ENCODE measurements around the gene NDUFAF8.

NDUFAF8 gene

GRCh38 chr17:81231121-81231645, 7.9 kb upstream of the NDUFAF8 start:
- no peak for TF ChIP-seq CTCF (IDR thresholded peaks at IDR 0.05; ENCODE audit: insufficient read depth, low read depth, low read length, missing control alignments)
- no peak overlapping the region for H3K4me3 ChIP-seq (ENCODE audit: low read depth, low read length)
- DNase-seq (ENCODE audit: low read depth), result no peak

- no peak for TF ChIP-seq CTCF (IDR thresholded peaks at IDR 0.05; ENCODE audit: insufficient read depth, low read depth, low read length, missing control alignments)
- DNase-seq (ENCODE audit: low read depth), result no peak
- H3K4me3 ChIP-seq (ENCODE audit: low read depth, low read length), result no peak overlapping the region
These were observed 7.1 kb upstream of the NDUFAF8 start for GRCh38 chr17:81231766-81232581.

- no peak for TF ChIP-seq CTCF (IDR thresholded peaks at IDR 0.05; ENCODE audit: insufficient read depth, low read depth, low read length, missing control alignments)
- DNase-seq (ENCODE audit: low read depth), result no peak
- H3K4me3 ChIP-seq (ENCODE audit: low read depth, low read length), result no peak overlapping the region
These were observed 6.4 kb upstream of the NDUFAF8 start for GRCh38 chr17:81232616-81233241.

- no peak for TF ChIP-seq CTCF (IDR thresholded peaks at IDR 0.05; ENCODE audit: insufficient read depth, low read depth, low read length, missing control alignments)
- no peak overlapping the region for H3K4me3 ChIP-seq (ENCODE audit: low read depth, low read length)
- DNase-seq (ENCODE audit: low read depth), result no peak
These were observed 5.8 kb upstream of the NDUFAF8 start for GRCh38 chr17:81233316-81233715.

GRCh38 chr17:81233811-81234505, 5.2 kb upstream of the NDUFAF8 start:
- no peak for DNase-seq (ENCODE audit: low read depth)
- H3K4me3 ChIP-seq (ENCODE audit: low read depth, low read length), result no peak overlapping the region
- TF ChIP-seq CTCF (IDR thresholded peaks at IDR 0.05; ENCODE audit: insufficient read depth, low read depth, low read length, missing control alignments), result no peak

GRCh38 chr17:81234506-81234855, 4.6 kb upstream of the NDUFAF8 start:
- DNase-seq (ENCODE audit: low read depth), result no peak
- H3K4me3 ChIP-seq (ENCODE audit: low read depth, low read length), result no peak overlapping the region
- TF ChIP-seq CTCF (IDR thresholded peaks at IDR 0.05; ENCODE audit: insufficient read depth, low read depth, low read length, missing control alignments), result no peak

All from GM12865 (cell line).